NOMO-1 (cell line): Measurements from ENCODE around the gene FGF9.

Source experiments
- DNase-seq, 2 experiments: peaks; one replicate each; lab custom pipeline; 2025; ENCODE audit not compliant: unreplicated experiment in 2 of 2; lab: John Stamatoyannopoulos, UW

FGF9 gene

GRCh38 chr13:21752501-21752900 is 81.6 kb downstream of the FGF9 start:
- DNase-seq = no peak

- no peak for DNase-seq
These were observed 82.3 kb downstream of the FGF9 start for GRCh38 chr13:21753117-21753729.
